AG09319 (cell line): Measurements from ENCODE around the gene MYOZ3.

Source experiments
- DNase-seq: peaks from one replicate; pipeline ENCODE4 v3.0.0-alpha.2; 2010; ENCODE audit warnings: low read depth; ENCODE audit errors: extremely low read depth
- CTCF ChIP-seq: IDR thresholded peaks from 2 replicates; pipeline ENCODE4 v1.5.1; 2011; ENCODE audit warnings: low read depth, mild to moderate bottlenecking, inconsistent platforms, low read length, moderate library complexity

Gene MYOZ3

GRCh38 chr5:150640311-150641005 lies 20.6 kb upstream of the MYOZ3 start, which contains the start of gene SYNPO:
Gene SYNPO, plus strand, starts transcription at chr5:150640660. Its CDS starts 7,616 bp downstream, at chr5:150648276.
- TF ChIP-seq CTCF: peak; percentile 6; the same call in 1 of the 2 replicates
- peak; percentile 78 for DNase-seq

- no peak for TF ChIP-seq CTCF
- no peak for DNase-seq
Observed at GRCh38 chr5:150641006-150641570, 20.0 kb upstream of the MYOZ3 start.

- no peak for DNase-seq
- TF ChIP-seq CTCF: no peak
Observed at GRCh38 chr5:150641824-150642566, 19.1 kb upstream of the MYOZ3 start.

GRCh38 chr5:150642567-150642927 lies 18.5 kb upstream of the MYOZ3 start:
- TF ChIP-seq CTCF: no peak
- DNase-seq: peak; percentile 54

GRCh38 chr5:150642991-150643710 lies 17.9 kb upstream of the MYOZ3 start:
- TF ChIP-seq CTCF: no peak
- no peak for DNase-seq

GRCh38 chr5:150644058-150644457 lies 17.0 kb upstream of the MYOZ3 start:
- TF ChIP-seq CTCF: no peak

GRCh38 chr5:150644514-150644913 lies 16.5 kb upstream of the MYOZ3 start:
- no peak for DNase-seq
- no peak for TF ChIP-seq CTCF

More at GRCh38 chr5:150644058-150644457, 17.0 kb upstream of the MYOZ3 start:
- no peak for DNase-seq
